Activated CD8-positive, alpha-beta memory T cell treated with anti-CD3 and anti-CD28 coated beads, Interleukin-2, amount 50 U/mL, for 48 hours (primary cell): ENCODE measurements around the gene HBB.
"Not testable (repeated sequence)": the region's sequence is repeated elsewhere in the genome, so short reads cannot be mapped to it uniquely, and the experiment has no call there.

Experiments
- DNase-seq: peaks from one replicate; pipeline ENCODE4 v3.0.0-alpha.2; 2020

Gene HBB

DNA sequence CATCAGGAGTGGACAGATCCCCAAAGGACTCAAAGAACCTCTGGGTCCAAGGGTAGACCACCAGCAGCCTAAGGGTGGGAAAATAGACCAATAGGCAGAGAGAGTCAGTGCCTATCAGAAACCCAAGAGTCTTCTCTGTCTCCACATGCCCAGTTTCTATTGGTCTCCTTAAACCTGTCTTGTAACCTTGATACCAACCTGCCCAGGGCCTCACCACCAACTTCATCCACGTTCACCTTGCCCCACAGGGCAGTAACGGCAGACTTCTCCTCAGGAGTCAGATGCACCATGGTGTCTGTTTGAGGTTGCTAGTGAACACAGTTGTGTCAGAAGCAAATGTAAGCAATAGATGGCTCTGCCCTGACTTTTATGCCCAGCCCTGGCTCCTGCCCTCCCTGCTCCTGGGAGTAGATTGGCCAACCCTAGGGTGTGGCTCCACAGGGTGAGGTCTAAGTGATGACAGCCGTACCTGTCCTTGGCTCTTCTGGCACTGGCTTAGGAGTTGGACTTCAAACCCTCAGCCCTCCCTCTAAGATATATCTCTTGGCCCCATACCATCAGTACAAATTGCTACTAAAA lies at the start of gene HBB:
Gene HBB (minus strand): TSS at position 340 of the 579 bp plus-strand sequence. CDS start 50 bp downstream, at position 290.
- no peak for DNase-seq

DNA sequence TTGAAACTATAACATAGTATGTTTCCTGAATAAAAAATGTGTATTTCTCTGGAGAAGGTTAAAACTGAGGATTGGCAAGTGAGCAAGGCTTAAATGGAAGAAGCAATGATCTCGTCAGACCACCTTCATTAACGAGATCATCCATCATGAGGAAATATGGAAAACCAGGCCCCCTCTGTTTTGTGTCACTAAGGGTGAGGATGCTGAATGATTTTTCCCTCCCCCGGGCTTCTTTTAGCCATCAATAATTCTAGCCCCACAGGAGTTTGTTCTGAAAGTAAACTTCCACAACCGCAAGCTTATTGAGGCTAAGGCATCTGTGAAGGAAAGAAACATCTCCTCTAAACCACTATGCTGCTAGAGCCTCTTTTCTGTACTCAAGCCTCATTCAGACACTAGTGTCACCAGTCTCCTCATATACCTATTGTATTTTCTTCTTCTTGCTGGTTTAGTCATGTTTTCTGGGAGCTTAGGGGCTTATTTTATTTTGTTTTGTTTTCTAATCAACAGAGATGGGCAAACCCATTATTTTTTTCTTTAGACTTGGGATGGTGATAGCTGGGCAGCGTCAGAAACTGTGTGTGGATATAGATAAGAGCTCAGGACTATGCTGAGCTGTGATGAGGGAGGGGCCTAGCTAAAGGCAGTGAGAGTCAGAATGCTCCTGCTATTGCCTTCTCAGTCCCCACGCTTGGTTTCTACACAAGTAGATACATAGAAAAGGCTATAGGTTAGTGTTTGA lies 48.7 kb upstream of the HBB start:
- DNase-seq, result no peak

DNA sequence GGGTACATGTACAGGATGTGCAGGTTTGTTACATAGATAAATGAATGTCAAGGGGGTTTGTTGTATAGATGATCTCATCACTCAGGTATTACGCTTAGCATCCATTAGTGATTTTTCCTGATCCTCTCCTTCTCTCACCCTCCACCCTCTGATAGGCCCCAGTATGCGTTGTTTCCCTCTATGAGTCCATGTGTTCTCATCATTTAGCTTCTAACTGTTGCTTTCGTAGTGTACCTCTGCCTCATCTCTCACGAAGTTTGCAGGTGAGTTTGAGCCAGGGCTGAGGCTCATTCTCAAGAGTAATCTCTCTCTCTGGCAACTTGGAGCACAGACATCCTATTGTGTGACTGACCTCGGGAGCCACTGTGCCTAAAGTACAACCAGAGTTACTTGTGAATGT lies 47.5 kb upstream of the HBB start:
- DNase-seq, result no peak

DNA sequence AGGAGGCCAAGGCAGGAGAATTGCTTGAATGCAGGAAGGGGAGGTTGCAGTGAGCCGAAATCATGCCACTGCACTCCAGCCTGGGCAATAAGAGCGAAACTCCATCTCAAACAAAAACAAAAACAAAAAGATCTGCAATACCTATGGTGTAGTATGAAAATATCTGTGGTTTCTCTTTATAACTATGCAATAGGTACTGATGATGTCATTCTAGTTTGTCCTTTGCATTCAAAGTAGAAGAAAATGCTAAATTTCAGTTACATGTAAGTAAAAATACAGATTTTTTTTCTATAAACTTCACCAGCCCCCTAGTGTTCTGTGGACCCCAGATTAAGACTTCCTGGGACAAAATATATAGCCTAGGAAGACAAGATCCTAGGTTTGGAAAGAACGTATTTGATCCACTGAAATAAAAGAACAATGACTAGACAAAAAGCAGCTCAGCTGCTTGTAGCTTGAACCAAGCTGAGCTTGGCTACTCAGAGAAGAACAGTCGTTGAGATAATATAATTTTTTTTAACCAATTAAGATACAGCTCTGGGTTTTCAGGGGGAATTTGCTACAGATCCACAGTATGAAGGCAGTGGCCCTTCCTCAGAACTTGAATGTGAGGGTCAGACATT lies 45.6 kb upstream of the HBB start:
- no peak for DNase-seq

DNA sequence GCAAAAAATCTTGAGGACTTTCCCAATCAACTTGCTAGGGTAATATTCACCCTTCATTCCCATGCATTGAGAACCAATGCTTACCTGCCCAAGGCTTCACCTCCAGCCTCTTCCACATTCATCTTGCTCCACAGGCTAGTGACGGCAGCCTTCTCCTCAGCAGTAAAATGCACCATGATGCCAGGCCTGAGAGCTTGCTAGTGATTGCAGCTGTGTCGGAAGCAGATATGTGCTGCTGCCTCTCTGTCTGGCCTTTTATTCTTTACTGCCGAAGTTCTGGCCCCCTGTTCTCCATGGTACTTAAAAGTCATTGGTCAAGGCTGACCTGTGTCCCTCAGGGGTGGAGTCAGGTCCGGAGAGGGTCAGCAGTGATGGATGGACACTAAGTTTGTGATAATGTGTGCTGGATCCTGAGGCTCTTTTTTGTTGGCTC lies 42.9 kb upstream of the HBB start, which contains the start of gene HBE1:
Gene HBE1 (minus strand): TSS at position 231 of the 433 bp plus-strand sequence. CDS start 55 bp downstream, at position 176.
- no peak for DNase-seq

DNA sequence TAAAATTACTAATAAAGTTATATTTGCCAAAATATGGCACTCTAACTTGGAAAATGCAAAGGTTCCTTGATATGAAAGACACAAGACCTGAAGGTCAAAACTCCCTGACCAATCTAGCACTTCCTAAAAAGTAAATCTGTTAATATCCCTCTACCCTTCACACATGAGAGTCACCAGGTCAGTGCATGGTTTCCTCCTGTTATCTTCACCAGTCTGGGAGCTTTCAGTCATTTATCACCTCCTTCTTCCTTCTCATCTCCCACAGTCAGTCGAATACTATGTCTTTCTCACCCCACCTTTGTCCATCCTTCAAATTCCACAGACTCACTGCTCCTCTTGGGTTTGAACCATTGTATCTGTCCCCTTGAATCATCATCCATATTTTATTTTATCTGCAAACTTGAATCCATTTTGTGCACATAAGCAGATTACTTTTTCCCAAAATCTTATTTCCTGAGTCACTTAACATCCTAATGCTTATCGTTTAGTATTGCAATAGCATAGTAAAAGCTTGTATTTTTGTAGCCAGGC lies 40.2 kb upstream of the HBB start:
- DNase-seq, result no peak

DNA sequence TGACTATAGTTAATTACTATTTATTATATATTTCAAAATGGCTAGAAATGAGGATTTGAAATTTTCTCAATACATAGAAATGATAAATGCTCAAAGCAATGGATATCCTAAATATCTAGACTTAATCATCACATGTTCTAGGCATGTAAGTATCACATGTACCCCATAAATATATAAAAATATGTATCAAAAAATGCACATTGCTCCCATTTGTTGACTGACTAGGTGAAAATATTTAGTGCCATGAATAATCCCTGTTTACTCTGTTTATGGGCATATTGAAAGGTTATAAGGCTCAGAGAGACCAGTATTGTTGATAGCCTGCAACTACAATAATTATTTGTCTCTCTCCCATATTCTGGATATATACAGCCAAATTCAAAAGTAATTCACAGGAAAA lies 39.7 kb upstream of the HBB start:
- no peak for DNase-seq

DNA sequence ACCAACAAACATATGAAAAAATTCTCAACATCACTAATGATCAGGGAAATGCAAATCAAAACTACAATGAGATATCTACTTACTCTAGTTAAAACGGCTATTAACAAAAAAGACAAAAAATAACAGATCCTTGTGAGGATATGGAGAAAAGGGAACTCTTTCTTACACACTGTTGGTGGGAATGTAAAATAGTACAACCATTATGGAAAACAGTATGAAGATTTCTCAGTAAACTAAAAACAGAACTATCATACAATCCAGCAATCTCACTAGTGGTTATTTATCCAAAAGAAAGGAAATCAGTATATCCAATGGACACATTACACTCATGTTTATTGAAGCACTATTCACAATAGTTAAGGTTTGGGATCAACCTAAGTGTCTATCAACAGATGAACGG lies 39.0 kb upstream of the HBB start:
- DNase-seq, result no peak

DNA sequence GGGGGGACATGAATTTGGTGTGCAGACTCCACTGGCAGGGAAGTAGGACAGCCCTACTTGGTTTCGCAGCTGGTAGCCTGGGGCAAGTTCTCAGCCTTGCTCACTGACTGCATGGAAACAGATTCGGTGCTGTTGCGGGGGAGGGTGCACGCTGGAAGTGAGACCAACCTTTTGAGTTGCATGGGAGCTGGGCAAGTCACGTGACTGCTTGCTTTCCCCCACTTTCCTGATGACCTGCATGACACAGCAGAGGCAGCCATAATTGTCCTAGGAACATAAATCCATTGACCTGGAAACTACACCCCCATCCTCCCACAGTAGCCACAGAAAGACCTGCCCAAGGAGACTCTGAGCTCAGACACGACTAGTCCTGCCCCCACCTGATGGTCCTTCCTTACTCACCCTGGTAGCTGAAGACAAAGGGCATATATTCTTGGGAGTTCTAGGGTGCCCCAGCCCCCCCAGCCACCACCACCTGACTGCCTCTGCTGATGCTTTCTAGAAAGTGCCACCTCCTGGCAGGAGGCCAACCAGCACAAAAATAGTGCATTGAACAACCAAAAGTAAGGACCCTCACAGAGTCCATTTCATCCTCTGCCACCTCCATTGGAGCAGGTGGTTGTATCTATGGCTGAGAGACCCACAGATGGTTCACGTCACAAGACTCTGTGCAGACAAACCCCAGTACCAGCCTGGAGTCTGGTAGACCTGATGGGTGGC lies 31.8 kb upstream of the HBB start:
- DNase-seq, result no peak

DNA sequence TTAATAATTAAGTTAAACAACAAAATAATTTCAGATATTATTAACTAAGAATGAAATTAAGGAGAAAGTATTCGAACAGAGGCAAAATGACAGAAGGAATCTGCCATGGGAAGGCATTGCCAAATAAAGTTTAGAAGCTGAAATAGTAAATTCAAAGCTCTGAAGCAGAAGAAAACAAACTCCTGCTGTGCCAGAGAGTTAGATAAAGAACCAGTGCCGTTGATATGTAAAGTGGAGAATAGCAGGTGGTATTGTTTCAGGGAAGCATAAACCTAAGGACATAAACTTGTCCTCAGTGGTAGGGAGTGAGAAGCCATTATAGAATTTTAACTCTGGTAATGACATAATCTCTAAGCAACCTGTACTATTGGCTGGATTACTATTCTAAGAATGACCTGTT lies 30.4 kb upstream of the HBB start:
- no peak for DNase-seq

DNA sequence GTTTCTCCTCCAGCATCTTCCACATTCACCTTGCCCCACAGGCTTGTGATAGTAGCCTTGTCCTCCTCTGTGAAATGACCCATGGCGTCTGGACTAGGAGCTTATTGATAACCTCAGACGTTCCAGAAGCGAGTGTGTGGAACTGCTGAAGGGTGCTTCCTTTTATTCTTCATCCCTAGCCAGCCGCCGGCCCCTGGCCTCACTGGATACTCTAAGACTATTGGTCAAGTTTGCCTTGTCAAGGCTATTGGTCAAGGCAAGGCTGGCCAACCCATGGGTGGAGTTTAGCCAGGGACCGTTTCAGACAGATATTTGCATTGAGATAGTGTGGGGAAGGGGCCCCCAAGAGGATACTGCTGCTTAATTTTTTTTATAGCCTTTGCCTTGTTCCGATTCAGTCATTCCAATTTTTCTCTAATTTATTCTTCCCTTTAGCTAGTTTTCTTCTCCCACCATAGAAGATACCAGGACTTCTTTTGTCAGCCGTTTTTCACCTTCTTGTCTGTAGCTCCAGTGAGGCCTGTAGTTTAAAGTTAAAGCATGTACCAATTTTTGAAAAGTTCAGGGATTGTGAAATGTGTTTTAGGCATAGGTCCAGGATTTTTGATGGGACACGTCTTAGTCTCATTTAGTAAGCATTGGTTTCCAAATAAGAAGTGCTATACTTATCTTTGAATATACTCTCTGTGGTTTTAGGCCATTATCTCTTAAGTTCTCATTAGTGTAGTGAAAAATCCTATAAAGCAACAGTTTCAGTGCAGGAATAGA lies 28.0 kb upstream of the HBB start, which contains the start of gene HBG2:
Gene HBG2 (minus strand): TSS at position 136 of the 768 bp plus-strand sequence. CDS start 53 bp downstream, at position 83.
- not testable (repeated sequence) for DNase-seq

DNA sequence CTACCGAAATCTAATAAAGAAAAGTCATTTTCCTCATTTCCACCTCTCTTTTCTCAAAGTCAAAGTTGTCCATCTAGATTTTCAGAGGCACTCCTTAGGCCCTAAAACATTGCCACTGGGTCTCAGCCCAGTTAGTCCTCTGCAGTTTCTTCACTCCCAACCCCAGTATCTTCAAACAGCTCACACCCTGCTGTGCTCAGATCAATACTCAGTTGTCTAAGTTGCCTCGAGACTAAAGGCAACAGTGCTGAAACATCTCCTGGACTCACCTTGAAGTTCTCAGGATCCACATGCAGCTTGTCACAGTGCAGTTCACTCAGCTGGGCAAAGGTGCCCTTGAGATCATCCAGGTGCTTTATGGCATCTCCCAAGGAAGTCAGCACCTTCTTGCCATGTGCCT lies 27.2 kb upstream of the HBB start:
- not testable (repeated sequence) for DNase-seq

DNA sequence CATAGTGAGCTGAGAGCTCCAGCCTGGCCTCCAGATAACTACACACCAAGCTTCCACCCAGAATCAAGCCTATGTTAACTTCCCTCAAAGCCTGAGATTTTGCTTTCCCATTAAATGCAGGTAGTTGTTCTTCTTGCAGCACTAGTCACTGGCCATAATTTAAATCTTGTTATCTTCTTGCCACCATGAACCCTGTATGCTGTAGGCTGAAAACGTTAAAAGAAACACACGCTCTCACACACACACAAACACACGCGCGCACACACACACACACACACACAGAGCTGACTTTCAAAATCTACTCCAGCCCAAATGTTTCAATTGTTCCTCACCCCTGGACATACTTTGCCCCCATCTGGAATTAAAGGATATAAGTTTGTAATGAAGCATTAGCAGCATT lies 26.6 kb upstream of the HBB start:
- DNase-seq, result not testable (repeated sequence)

DNA sequence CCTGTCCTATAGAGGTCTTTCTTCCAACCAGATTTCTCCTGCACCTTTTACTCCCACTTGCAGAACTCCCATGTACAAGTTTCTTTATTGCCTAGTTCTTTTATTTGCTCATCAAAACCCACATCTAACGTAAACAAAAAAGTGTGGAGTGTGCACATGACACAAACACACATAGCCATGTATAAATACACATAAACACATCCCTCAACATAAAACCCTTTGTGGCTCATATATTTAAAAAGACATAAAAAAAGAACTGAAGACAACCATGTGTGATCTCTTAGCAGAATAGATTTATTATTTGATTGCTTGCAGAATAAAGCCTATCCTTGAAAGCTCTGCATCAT lies 26.0 kb upstream of the HBB start:
- no peak for DNase-seq

DNA sequence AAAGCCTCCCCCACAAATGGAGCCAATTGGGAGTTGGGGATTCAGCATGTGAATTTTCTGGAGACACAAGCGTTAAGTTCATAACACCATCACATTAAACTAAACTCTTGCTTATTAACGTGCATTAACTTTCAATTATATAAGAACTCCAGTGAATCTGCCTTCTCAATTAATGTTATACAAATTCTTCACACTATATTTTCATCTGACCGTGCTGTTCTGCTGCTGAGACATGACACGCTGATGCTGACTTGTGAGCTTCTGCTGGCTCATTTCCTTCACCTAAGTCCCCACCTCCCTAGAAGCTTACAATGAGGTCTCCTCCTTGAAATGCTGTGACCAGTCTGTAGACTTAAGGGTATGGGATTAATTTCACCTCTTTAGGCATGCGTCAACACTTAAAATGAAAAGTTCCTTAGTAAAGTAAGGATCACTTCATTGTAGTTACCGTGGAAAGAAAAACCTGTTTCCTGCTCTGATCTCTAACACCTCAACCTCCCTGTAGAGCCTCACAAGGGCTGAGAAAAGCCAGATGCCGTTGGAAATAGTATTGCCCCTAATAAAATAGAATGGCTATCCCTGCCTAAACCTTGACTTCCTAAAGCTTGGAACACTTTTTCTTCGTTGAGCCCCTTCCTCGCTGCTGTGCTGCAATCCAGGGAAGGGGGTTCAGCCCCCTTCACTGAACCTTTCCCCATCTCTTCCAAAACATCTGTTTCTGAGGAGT lies 25.5 kb upstream of the HBB start:
- no peak for DNase-seq

DNA sequence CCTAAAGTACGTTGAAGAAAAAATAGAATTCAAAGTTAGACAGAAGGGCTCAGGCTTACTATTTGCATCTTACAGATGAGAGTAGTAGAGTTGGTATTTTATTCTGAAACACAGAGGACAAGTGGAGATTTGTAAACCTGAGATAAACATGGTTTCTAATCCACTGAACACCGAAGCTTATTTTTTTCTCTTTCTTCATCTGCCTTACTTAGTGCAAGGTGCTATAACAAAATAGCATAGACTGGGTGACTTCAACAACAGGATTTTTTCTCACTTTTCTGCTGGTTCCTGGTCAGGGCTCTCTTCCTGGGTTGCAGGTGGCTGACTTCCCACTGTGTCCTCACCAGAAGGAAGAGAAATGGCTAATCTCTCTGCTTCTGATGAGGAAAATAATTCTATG lies 24.9 kb upstream of the HBB start:
- no peak for DNase-seq

DNA sequence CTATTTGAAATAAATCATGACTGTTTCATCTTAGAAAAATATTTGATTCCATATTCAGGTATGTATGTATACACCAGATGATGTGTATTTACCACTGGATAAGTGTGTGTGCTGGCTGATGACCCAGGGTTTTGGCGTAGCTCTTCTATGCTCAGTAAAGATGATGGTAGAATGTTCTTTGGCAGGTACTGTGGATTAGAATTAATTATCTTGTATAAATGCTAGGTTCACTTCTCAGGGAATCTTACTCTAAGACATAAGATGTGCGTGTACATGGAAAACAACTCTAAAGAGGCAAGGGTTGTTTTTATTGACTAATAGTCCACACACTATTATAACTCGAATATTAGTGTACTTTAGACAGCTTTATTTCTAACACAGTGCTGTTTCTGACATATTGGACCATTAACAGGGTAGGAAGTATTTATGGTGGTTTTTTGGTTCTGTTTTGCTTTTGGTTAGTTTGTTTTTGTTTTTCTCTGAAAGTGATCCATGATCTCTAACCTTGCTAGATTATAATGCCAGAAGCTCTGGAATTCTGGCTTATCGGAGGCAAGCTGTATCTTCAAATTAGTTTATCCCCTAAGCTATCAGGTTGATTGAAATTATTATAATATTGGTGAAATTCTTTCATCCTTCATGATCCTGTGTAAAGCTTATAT lies 23.8 kb upstream of the HBB start:
- DNase-seq, result no peak

DNA sequence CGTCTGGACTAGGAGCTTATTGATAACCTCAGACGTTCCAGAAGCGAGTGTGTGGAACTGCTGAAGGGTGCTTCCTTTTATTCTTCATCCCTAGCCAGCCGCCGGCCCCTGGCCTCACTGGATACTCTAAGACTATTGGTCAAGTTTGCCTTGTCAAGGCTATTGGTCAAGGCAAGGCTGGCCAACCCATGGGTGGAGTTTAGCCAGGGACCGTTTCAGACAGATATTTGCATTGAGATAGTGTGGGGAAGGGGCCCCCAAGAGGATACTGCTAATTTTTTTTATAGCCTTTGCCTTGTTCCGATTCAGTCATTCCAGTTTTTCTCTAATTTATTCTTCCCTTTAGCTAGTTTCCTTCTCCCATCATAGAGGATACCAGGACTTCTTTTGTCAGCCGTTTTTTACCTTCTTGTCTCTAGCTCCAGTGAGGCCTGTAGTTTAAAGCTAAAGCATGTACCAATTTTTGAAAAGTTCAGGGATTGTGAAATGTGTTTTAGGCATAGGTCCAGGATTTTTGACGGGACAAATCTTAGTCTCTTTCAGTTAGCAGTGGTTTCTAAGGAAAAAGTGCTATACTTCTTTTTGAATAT lies 23.0 kb upstream of the HBB start, which contains the start of gene HBG1:
Gene HBG1 (minus strand): TSS at position 51 of the 590 bp plus-strand sequence. CDS start 53 bp downstream, outside the sequence.
- not testable (repeated sequence) for DNase-seq

DNA sequence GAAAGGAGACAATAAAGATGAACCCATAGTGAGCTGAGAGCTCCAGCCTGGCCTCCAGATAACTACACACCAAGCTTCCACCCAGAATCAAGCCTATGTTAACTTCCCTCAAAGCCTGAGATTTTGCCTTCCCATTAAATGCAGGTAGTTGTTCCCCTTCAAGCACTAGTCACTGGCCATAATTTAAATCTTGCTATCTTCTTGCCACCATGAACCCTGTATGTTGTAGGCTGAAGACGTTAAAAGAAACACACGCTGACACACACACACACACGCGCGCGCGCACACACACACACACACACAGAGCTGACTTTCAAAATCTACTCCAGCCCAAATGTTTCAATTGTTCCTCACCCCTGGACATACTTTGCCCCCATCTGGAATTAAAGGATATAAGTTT lies 21.6 kb upstream of the HBB start:
- DNase-seq, result not testable (repeated sequence)

DNA sequence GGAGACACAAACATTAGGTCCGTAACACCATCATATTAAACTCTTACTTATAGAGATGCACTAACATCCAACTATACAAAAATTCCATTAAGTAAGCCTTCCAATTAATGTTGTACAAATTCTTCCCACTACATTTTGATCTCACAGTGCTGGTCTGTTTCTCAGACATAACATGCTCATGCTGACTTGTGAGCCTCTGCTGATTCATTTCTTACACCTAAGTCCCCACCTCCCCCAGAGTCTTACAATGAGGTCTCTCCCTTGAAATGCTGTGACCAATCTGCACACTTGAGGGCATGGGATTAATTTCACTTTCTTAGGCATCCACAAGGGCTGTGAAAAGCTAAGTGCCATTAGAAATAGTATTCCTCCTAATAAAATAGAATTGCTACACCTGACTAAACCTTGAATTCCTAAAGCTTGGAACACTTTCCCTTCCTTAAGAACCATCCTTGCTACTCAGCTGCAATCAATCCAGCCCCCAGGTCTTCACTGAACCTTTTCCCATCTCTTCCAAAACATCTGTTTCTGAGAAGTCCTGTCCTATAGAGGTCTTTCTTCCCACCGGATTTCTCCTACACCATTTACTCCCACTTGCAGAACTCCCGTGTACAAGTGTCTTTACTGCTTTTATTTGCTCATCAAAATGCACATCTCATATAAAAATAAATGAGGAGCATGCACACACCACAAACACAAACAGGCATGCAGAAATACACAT lies 20.8 kb upstream of the HBB start:
- DNase-seq, result no peak
